GM20000 (cell line): ENCODE results near the gene FLYWCH1.

Source experiments
- DNase-seq: peaks from one replicate; pipeline ENCODE4 v3.0.0; 2012; ENCODE audit warnings: low spot score
- CTCF ChIP-seq: IDR thresholded peaks from 2 replicates; pipeline ENCODE4 v1.5.1; 2012; ENCODE audit warnings: mild to moderate bottlenecking, control low read depth; ENCODE audit errors: extremely low read depth, missing control alignments

FLYWCH1 gene

GRCh38 chr16:2884041-2884451, 27.7 kb upstream of the FLYWCH1 start:
- DNase-seq: no peak
- no peak for TF ChIP-seq CTCF

- TF ChIP-seq CTCF: no peak
- no peak for DNase-seq
These were observed 17.5 kb upstream of the FLYWCH1 start for GRCh38 chr16:2894231-2894630.

GRCh38 chr16:2895813-2896212, 15.9 kb upstream of the FLYWCH1 start:
- no peak for TF ChIP-seq CTCF
- no peak for DNase-seq

GRCh38 chr16:2896480-2897010, 15.2 kb upstream of the FLYWCH1 start:
- no peak for TF ChIP-seq CTCF
- no peak for DNase-seq

GRCh38 chr16:2897110-2897509, 14.6 kb upstream of the FLYWCH1 start:
- no peak for TF ChIP-seq CTCF
- DNase-seq: peak; percentile 76

- no peak for DNase-seq
- no peak for TF ChIP-seq CTCF
These were observed 12.7 kb upstream of the FLYWCH1 start for GRCh38 chr16:2898831-2899563.

GRCh38 chr16:2899564-2900072, 12.1 kb upstream of the FLYWCH1 start:
- DNase-seq: no peak

More at GRCh38 chr16:2899564-2900072, 12.1 kb upstream of the FLYWCH1 start:
- no peak for TF ChIP-seq CTCF
